Limb (tissue), 2 donors: Measurements from ENCODE around the gene AOC2.

ENCODE experiments used
- DNase-seq, 2 donors: peaks; one replicate each; pipeline ENCODE4 v3.0.0-alpha.2; 2016; ENCODE audit errors: extremely low spot score in 2 of 2

Gene AOC2, protein sequence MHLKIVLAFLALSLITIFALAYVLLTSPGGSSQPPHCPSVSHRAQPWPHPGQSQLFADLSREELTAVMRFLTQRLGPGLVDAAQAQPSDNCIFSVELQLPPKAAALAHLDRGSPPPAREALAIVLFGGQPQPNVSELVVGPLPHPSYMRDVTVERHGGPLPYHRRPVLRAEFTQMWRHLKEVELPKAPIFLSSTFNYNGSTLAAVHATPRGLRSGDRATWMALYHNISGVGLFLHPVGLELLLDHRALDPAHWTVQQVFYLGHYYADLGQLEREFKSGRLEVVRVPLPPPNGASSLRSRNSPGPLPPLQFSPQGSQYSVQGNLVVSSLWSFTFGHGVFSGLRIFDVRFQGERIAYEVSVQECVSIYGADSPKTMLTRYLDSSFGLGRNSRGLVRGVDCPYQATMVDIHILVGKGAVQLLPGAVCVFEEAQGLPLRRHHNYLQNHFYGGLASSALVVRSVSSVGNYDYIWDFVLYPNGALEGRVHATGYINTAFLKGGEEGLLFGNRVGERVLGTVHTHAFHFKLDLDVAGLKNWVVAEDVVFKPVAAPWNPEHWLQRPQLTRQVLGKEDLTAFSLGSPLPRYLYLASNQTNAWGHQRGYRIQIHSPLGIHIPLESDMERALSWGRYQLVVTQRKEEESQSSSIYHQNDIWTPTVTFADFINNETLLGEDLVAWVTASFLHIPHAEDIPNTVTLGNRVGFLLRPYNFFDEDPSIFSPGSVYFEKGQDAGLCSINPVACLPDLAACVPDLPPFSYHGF

DNA sequence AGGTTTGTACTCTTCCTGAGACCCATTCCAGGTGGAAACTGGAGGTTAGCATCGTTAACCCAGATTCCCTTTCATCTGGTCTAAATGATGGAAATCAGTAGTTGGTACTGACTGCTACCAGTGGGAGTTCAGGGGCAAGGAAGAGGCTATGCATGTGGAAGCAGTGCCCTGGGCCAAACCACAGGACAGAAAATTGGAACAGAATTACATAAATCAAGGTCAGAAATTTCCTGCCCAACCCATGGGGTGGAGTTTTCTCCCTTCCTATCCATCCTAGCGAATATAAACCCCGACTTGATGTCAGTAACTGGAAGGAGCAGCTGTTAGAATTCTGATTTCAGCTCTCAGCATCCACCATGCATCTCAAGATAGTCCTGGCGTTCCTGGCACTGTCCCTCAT, at the start of gene AOC2:
TSS of gene AOC2 (plus strand) at position 310 of the 400 bp plus-strand sequence. CDS start at position 357, 47 bp downstream.
- no peak for DNase-seq

DNA sequence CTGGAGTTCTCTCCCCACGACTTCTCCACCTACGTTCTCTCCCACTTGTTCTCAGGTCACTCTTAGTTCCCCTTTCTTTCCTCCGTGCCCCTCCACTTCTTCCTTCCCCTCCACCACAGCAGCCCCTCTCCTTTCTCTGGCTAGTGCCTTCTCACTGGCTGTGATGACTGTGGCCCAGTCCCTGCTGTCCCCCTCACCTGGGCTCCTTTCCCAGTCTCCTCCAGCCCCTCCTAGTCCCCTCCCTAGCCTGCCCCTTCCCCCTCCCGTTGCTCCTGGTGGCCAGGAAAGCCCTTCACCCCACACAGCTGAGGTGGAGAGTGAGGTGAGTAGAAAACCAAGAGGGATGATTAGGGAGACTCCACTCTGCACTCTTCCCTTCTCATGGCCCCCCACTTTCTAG, 49.3 kb upstream of the AOC2 start:
- no peak for DNase-seq

DNA sequence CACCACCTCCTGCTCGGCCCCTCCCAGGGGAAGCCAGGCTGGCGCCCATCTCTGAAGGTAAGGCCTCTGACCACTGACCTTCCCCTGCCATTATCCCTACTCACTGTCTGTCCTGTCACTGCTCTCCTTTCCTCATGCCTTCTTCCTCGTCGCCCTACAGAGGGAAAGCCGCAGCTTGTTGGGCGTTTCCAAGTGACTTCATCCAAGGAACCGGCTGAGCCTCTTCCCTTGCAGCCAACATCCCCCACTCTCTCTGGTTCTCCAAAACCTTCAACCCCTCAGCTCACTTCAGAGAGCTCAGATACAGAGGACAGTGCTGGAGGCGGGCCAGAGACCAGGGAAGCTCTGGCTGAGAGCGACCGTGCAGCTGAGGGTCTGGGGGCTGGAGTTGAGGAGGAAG, 48.9 kb upstream of the AOC2 start:
- no peak for DNase-seq

DNA sequence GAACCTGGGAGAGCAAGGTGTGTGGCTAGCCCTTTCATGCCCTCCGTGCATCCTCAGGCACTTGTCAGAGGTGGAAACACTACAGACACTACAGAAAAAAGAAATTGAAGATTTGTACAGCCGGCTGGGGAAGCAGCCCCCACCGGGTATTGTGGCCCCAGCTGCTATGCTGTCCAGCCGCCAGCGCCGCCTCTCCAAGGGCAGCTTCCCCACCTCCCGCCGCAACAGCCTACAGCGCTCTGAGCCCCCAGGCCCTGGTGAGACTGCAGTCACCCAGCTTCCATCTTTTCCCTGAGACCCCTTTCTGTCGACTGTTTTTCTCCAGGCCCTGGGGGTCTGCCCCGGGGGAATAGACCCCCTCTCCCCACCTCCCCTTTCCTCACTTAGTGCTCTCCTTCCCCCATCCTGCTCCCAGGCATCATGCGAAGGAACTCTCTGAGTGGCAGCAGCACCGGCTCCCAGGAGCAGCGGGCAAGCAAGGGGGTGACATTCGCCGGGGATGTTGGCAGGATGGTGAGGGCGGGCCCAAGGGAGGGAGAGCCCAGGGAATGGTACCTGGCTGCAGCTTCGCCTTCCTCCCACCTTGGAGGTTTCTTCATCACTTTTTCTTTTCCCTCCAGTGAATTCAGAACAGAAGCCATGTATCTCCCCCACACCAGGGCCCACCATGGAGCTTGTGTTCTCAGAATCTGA, 48.2 kb upstream of the AOC2 start:
- no peak for DNase-seq

DNA sequence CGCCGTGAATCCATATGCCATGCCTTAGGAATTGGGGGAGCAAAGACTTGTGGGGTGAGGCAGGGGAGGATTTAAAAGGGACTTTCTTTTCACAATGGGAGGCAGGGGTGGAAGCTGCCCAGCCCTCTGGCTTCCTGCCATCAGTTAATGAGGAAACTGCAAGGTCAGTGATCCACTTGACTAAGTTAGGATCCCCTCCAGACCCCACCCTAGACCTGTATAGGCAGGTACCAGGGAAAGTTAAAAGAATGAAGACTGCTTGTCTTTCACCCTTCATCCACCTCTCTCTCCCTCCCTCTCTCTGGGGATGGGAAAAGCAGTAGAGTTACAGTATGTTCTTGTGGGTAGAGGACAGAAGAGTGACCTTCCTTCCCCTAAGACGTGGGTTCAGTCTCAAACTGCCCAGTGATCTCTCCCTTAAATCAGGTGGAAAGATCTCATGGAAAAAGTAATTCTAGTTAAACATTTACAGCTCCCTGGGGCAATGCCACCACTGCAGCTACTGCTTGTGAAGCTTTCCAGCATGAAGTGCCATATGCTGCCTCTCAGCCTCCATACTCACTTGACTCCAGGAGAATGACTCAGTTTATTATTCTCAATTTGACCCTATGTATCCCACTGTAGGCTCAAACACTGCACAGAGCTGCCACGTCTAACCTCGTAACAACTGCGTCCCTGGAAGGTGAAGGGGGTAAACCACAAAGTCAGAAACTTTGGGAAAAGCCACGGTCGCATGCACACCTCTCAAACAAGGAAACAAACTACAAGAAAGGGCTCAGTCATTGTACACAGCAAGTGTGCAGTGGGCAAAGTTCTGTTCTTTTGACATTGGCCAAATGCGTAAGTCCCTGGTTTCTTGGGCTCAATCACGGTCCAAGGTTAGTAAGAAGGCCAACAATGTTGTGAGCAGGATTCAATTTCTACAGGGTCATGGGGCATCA, 47.0 kb upstream of the AOC2 start:
- DNase-seq, result no peak

DNA sequence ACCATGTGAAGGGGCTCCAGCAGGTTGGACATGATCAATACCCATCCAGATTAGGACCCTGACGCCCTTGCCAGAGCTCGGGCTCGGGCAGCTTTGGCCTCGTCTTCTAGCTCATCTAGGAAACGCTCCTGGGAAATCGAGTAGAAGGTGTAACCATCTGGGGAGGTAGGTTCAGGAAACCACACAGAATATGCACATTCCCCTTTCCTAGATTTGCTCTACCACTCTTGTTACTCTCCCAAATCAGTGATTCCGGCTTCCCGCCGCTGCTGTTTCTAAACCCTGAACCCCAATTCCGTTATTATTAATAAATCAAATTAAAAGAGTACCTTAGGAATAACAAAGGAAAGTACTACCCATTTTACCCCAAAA, 46.4 kb upstream of the AOC2 start:
- DNase-seq, result no peak

DNA sequence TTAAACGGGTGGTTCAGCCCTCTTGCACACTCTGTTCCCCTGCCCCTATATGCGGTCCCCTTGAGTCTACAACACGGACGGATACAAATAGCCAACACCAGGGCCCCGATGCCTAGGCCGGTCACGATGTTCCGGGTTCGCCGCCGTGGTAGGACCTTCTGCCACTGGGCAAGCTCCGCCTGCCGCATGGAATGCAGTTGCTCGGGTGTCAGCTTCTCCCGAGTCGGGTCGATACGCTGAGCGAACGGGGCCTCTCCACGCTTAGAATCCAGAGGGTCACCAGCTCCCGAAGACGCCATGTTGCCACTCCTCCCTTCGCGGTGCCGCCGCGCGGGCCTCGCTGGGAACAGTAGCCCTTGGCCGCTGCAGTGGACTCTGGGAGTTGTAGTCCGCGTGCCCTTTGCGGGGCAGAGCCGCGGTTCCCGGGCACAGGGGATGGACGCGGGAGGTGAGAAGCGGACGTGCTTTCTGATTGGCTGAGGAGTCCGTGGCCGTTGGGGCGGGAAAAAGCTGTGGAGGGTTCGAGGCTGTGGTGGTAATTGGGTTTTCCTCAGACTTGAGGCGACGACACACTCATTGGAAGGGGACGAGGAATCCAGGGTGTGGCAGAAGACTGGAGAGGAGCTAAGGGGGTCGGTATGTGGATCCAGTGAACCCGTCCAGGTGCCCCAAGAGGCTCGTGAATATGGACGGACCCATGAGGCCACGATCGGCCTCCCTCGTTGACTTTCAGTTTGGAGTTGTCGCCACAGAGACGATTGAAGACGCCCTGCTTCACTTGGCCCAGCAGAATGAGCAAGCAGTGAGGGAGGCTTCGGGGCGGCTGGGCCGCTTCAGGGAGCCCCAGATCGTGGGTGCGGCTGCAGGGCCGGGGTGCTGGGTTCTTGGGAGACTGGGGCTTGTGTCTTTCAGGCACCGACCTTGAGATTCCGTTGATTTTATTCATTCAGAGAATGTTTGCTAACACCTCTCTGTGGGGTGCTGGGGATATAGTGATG, 45.7 kb upstream of the AOC2 start, which contains the start of the genes CNTD1 and COA3:
TSS of gene CNTD1 (plus strand) at position 479 of the 998 bp plus-strand sequence. CDS start at position 686, 207 bp downstream.
TSS of gene COA3 (minus strand) at position 322 of the 998 bp plus-strand sequence. CDS start at position 299, 23 bp downstream.
- peak; percentile 82 to 91 for DNase-seq

DNA sequence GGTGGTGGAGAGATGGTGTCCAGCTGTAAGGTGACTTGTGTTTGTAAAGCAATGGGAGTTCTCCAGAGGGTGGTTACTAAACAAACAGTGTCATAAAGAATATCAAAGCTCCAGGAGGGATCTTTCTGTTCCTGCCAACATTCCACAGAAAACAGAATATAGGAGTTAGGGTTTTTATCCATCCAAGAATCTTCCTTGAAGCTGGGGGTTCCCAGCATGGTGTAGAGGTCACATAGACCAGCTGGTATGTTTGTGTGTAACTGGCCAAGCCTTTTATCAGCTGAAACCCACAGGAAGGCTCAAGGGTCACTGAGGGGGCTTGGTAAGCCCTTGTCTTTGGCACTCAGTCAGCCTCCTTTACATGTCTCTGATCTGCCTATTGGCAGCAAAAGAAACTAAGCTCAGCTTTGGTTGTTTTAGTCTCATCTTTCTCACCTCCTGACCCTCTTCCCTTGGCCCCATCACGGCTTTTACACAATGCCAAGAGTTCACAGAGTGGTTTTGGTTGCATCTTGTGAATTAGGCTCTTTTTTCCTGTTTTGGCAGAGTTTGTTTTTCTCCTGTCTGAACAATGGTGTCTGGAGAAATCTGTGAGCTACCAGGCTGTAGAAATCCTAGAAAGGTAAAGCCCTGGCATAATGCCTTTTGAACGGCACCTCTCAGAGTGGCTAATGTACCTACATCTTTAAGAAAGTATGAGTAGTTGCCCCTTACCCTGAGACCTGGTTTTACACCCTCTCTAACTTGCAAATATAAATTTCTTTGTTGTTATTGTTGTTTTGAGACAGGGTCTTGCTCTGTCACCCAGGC, 41.1 kb upstream of the AOC2 start:
- no peak for DNase-seq

DNA sequence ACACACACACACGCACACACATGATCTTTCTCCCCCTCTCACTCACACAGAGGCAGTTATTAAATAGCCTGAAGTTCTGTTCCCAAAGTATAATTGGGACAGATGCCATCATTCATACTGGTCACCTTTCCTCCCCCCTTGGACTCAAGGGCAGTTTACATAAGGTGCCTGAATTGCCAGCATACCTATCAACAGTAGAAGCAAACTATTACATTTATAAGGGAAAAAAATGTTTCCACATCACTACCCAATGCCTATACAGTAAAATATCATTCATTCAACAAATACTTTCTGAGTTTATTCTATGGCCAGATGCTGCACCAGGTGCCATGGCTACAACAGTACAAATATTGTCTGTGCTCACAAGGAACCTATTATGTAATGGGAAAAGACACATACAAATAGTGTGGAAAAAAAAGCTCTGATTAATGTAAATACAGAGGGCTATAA, 39.4 kb upstream of the AOC2 start:
- DNase-seq, result no peak

DNA sequence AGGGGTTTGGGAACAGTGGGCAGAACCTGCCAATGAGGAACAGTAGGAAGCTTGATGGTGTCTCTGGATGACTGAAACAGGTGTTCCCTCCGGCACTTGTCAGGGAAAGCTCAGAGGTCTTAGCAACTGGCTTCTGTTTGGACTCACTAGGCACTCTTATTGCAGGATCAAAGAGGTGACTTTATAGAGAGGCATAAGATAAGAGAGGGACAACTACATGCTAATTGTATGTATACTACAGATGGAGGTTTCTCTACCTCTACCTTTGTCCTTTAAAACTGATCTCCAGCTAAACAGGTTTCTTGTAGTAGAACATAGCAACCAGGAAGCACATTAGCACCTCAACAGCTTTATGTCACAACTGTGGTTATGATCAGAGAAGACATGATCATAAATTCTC, 38.1 kb upstream of the AOC2 start:
- no peak for DNase-seq

DNA sequence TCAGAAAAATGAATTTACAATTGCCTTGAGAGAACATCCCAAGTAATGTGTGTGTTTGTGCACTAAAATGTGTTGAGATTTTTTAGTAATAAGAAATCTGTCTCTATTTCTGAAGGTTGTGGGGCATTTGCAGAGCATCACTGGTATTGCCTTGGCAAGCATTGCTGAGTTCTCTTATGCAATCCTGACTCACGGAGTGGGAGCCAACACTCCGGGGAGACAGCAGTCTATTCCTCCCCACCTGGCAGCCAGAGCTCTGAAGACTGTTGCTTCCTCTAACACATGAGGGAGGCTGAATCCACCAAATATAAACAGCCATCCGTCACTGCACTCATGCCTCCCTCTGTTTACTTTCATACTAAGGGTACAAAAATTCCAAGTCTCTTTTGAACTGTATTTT, 35.1 kb upstream of the AOC2 start:
- DNase-seq, result no peak

DNA sequence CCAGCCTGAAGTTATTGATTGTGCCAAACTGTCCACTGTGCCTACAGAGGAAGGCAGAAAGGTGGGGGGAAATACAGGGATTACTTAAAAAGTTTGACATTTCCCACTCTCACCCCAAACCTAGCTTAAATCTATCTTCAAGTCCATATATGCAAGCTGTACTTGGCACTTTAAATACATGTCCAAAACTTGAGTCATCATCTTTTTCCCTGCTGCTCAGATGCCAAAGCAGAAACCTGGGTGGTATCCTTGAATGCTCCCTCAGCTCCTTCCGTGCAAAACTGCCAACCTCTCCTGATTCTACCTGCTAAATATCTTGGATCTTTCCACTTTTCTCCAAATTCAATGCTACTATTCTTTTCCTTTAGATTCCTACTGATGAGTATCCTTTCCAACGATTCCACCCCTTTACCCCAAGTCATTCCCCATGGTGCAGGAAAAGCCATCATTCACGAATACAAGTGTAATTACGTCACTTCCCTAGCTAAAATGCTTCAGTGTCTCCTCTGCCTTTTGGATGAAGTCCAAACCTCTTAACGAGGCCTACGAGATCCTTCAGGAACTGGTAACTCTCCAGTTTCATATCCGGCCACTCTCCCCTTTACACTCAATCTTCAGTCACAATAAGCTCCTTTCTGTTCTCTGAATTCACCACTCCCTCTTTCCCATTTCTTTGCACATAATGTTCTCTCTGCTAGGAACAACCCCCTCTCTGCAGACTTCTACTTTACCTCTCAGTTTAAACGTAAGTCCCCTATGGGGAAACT, 29.6 kb upstream of the AOC2 start:
- peak in 1 of 2 donors; percentile 64 for DNase-seq

DNA sequence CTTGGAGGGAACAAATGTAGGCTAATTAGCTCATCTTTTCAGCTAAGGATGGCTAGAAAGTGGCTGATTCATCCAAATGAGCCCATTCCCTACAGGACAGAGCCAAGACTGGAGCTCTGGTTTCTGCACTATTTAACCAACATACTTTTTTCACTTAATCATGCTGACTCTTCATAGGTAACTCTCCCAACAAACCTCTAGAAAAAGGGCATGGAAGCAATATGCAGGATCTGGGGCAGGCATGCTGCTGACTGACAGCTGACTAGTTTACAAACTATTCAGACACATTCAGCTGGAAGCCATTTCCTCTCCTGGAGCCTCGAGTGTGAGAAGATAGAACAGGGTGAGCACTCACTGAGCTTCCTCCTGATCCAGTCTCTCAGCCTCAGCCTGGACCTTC, 26.5 kb upstream of the AOC2 start:
- DNase-seq, result no peak

DNA sequence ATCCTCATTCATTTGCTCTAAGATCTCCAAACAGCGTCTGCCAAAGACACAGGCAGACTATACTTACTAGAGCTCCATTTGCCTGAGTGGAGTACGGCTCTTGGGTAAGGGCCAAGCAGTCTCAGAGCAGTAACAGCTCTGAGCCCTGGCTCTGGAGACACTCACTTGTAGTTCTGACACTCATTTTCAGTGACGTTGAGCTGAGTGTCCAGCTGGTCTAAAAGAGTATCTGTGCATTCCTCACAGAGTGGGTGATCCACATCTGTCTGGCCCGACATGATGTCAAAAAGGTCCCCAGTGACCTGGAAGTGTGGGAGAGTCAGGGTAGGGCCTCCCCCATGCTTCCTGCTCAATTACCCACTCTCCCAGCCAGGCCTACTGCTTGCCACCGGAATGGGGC, 26.0 kb upstream of the AOC2 start:
- no peak for DNase-seq

DNA sequence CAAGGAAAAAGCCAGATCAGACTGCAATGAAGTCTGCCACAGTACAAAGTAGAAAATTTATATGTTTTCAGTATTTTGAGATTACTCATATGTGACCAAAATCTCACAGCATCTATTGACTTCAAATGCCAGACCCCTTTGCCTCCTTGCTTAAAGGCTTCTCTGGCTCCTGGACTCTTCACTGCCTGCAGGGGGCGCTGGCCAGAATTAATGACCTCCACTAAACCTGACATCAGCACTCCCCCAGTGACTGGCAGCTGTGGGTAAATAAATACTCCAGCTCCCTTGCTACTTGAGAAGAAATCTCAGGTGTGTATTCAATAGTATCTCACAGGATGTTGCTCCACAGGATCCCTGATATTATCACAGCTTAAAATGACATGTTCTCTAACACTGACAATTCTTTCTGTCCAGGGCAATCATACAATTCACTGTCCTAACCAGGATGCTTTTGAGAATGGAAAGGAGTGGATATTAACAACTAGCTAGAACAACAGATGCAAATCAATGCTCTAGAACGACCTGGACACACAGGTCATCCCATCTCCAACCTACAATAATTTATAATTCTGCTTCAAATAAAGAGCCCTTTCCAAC, 24.3 kb upstream of the AOC2 start:
- peak in 1 of 2 donors; percentile 45 for DNase-seq

DNA sequence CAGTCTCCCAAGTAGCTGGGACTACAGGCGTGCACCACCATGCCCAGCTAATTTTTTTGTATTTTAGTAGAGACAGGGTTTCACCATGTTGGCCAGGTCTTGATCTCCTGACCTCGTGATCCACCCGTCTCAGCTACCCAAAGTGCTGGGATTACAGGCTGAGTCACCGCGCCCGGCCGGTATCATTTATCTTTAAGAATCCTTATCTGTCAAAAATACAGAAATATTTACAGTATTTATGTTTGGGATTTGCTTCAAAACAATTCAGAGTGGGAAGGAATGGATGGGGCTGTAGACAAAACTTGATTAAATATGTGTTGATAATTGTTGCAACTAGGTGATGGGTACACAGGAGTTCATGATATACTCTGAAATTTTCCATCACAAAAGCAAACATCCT, 23.2 kb upstream of the AOC2 start:
- DNase-seq, result no peak

DNA sequence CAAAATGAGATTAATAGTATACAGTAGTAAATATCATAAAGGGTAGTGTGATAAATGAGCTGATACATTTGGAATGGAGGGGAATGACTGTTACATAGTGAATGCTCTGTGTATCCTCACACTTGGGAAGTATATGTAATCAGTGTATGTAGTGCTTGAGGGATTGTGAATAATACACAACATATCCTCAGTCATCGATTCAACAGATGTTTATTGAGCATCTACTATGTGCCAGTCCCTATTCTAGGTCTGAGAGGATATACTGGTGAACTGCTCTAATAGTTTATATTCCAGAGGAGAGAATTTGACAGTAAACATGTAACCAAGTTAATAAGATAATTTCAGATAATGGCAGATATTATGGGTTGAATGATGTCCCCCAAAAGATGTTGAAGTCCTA, 16.9 kb upstream of the AOC2 start:
- DNase-seq, result no peak

DNA sequence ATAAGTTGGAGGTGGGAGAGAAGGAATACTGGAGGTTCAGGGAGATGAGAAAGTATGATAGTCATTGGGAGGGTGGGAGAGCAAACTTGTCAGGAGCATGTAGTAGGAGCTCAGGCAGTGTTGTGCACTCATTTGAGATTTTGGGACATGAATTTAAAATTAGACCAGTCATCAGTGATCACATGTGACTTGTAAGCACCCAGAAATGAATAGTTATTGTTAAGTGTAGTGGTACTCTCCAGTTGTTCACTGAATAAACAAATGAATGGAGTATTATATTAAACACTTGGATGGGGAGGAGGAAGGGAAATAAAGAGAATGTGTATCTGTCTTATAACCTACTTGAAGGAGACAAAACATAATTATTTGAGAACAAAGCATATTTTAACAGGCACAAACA, 13.4 kb upstream of the AOC2 start:
- no peak for DNase-seq
